ENCODE results near the gene PRKAG1.

- TF ChIP-seq CTCF (IDR thresholded peaks at IDR 0.05) (no peak), POLR2A (IDR thresholded peaks at IDR 0.05) (no peak)
Observed at GRCh38 chr12:49050507-49051372, 32.2 kb upstream of the PRKAG1 start.

Measured in heart left ventricle (tissue), 13 donors.